HG02763 (cell line): Measurements from ENCODE around the gene ABT1.
"Not testable (repeated sequence)": the region's sequence is repeated elsewhere in the genome, so short reads cannot be mapped to it uniquely, and the experiment has no call there.

Experiments
- ATAC-seq: cut with Tn5 transposase; IDR thresholded peaks from one replicate; pipeline ENCODE4 v1.9.1; 2021; ENCODE audit warnings: mild to moderate bottlenecking, moderate library complexity; ENCODE audit not compliant: unreplicated experiment

ABT1 gene

GRCh38 chr6:26596579-26597388, at the start of gene ABT1:
Gene ABT1 (plus strand): TSS chr6:26596953. CDS start chr6:26596983, 30 bp downstream.
- peak; percentile 81 for ATAC-seq

DNA sequence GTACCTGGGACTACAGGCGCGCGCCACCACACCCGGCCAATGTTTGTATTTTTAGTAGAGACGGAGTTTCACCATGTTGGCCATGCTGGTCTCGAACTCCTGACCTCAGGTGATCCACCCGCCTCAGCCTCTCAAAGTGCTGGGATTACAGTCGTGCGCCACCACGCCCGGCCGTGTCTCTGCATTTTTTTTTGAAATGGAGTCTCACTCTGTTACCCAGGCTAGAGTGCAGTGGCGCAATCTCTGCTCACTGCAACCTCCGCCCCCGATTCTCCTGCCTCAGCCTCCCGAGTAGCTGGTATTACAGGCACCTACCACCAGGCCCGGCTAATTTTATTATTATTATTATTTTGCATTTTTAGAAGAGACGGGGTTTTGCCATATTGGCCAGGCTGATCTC, 49.4 kb upstream of the ABT1 start:
- ATAC-seq = not testable (repeated sequence)

GRCh38 chr6:26550250-26550993, 46.3 kb upstream of the ABT1 start:
- no peak for ATAC-seq

DNA sequence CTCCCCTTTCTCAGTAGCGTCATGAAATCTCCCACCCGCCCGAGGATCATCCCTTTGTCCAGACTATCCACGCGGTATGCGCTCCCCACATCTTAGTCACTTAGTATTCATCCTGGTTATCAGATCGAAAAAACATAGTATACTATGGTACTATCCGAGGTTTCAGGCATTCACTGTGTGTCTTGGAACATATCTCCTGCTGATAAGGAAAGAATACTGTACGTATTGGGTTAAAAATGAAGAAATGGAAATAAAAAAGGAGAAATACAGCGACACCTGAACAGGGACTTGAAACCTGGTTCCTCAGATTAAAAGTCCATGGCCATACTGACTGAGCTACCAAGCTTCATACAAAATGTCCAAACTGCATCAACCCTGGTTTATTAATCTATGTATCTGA, 44.5 kb upstream of the ABT1 start:
- ATAC-seq = no peak

GRCh38 chr6:26552640-26553188, 44.0 kb upstream of the ABT1 start:
- no peak for ATAC-seq

DNA sequence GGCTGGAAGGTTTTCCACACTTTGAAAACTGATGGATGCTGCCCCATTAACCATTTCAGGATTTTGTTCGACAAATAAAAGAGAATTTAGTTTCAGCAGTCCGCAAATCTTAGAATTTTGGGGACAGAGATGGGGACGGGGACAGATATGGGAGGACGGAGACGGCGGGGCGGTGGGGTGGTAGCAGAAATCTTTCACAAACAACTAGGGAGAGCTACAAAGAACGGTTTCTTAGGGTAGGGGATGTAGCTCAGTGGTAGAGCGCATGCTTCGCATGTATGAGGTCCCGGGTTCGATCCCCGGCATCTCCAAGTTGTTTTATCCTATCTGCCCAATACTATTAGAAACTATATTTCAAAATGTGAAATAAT, 43.5 kb upstream of the ABT1 start:
- peak; percentile 40 for ATAC-seq

GRCh38 chr6:26553635-26554446, 42.9 kb upstream of the ABT1 start:
- ATAC-seq = peak; percentile 36

GRCh38 chr6:26554447-26554696, 42.4 kb upstream of the ABT1 start:
- ATAC-seq = no peak

DNA sequence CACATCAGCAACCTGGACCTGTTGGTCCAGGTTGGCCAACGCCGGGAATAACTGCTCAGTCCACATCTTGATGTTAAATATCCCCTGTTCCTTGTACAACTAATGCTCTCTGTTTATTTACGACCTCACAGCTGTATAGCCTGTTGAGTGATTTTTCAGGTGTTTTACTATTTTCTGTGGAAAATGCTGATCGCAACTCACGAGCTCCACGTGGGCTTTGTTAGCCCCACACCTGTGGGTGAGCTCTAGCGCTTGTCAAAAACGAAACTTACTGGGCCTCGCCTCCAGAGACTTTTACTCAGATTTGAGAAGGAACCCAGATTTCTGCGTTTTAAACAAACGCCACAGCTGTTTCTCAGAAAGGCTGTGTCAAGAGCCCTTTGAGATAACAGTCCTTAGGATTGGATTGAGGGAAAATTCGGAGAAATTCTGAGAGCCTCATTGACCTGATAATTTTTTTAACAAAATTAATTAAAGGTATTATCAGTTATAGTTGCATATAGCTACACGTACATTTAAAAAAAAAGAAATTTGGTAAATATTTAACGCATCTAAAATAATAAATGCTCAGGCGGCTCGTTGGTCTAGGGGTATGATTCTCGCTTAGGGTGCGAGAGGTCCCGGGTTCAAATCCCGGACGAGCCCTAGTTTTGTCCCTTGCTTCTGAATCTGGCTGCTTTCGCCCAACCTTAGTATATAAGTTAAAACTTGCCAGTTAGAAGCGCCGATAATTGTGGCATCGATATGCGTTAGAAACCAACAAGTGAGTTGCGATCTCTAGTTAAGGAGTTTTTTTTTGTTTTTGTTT, 41.9 kb upstream of the ABT1 start:
- ATAC-seq = peak; percentile 25

DNA sequence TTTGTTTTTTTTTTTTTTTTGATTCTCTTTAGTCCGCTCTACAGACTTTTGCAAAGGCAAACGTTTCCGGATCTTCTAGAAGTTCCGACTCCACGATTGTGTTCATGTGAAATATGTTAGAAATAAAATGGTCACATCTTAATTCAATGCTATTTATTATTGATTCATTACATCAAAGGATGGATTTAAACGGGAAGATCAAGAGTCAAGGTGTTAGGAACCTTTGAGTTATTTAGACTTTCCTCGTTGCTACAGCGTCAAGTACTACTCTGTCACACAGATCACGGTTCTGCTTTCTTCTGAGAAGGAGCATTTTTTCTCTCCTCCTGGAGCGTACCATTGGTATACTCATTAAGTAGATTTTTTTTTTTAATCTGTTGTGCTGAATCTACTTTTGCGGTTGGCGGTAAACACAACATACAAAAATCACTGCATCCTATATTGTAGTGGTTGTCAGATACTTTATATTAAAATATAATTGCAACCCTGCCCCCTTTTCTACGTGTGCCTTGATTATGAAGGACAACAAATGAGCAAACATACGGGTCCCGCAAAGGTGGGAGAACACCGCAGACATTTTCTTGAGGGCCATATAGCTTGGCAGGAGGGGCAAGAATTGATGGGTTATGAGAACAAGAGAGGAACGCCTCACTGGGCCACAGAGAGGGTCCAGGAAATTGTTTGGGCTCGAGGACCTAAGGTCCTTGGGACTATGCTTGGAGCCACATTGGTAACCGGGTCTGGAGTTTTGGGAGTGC, 41.1 kb upstream of the ABT1 start:
- ATAC-seq = no peak

DNA sequence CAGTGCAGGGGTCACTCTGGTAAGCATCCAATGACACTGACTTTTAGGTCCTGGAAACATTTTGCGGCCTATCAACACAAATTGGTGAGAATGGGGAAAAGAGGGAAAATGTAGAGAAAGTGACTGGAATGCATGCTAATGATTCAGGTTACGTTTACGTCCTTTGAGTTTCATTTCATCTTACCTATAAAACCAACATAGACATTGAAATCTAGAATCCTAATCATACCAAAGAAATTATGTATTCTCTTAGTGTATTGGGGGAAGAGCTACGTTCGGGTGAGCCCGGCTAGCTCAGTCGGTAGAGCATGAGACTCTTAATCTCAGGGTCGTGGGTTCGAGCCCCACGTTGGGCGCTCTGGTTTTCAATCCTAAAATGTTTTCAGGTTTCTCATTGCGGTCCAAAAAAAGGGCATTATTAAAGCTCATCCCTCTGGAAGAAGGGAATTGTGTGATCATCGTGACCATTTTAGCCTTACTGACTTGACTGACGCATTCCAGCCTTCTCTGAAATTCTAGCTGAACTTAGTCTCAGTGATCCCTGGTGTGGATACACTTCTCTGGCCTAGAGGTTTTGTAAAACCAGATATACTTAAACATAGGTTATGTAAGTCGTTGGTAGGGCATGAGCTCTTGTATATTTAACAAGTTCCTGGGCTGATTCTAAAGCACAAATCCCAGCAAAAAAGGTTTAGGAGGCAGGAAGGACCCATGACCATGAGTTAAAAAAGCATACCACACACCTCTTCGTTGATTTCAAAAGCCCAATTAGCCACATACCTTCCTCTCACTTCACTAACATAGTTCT, 40.3 kb upstream of the ABT1 start:
- no peak for ATAC-seq

- ATAC-seq = no peak
Measured at GRCh38 chr6:26561533-26562466, 35.0 kb upstream of the ABT1 start.

- ATAC-seq = no peak
Measured at GRCh38 chr6:26563488-26563887, 33.3 kb upstream of the ABT1 start.

- peak; percentile 63 for ATAC-seq
Measured at GRCh38 chr6:26568601-26569432, 27.9 kb upstream of the ABT1 start.

DNA sequence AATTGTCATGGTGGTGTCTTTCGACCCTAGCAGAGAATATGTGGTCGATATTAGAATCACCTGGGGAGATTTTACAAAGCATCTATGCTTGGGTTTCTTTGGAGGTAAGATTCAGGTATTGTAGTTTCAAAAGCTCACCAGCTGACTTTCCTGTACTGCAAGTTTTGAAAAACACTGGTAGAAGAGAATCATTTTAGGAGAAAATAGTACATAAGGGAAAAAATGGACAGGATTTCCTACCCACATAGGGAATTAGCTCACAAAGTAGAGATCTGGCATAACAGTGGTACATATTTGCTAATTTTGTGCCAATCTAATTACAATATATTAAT, 27.4 kb upstream of the ABT1 start:
- no peak for ATAC-seq

GRCh38 chr6:26570027-26570809, 26.5 kb upstream of the ABT1 start:
- ATAC-seq = no peak
